Measurements from ENCODE around the gene UNK. TPM values are rescaled to one million over a fixed set of nuclear protein-coding genes. Genes with fewer than 3 reads are reported as not detected.

Gene UNK
- total and polyA plus RNA-seq, 2 donors: 13.7 to 31.6 TPM

DNA sequence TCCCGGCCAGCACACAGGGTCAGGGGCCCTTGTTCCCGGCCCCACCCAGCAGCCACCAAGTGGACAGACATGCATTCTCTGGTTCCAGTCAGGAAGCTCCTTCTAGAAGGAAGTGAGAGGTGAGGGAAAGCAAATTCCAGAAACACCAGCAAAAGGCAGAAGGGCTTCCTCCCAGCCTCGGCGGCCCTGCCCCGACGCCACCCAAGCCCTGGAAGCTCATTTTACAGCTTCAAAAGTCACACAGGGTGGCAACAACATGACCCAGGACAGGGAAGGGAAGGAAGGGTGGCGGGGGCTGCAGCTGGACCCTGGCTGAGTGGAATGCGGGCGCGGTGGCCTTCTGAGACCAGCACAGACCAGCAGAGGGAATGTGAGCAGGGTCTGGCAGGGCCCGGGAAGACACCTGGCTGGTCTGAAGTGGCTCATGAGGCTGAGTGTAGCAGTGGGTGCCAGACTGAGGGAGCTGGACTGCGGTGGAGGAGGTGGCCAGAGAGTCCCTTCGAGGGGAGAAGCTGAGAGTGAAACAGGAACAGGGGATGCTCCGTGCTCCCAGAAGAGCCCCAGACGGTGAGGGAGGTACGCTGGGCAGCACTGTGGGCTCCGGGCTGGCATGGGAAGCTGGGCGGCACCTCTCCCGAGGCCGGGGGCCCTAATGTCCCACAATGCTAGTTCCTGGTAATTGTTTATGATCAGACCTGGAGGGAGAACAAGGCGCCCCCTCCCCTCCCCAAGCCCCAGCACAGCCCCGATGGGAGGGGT is 61.5 kb downstream of the UNK start:
- H3K27me3 ChIP-seq (ENCODE audit: control insufficient read depth in 2 of 2, insufficient read depth in 1 of 2, low read length in 1 of 2): no peaks in the 10 kb centered on the region
- H3K27ac ChIP-seq (ENCODE audit: low read depth in 1 of 2, low read length in 1 of 2): peak overlapping the region in 1 of 2 donors; percentile 25
- DNase-seq (ENCODE audit: low read depth in 6 of 9, low spot score in 9 of 9): no peak
- H3K4me3 ChIP-seq (ENCODE audit: low read length in 2 of 2): no peak overlapping the region
- peaks cover 0 to 6% of the 10 kb centered on the region in 2 donors for H3K9me3 ChIP-seq (ENCODE audit: control insufficient read depth in 2 of 2, insufficient read depth in 1 of 2, low read length in 1 of 2)
- 94% methylated on average over 22 of the region's 22 CpGs for WGBS
- H3K4me1 ChIP-seq (ENCODE audit: control insufficient read depth in 2 of 2, insufficient read depth in 2 of 2, low read length in 2 of 2): peaks cover 9 to 55% of the 10 kb centered on the region in 2 donors
- H3K36me3 ChIP-seq (ENCODE audit: control insufficient read depth in 2 of 2, insufficient read depth in 2 of 2, low read length in 1 of 2): peaks cover 50 to 57% of the 10 kb centered on the region in 2 donors

DNA sequence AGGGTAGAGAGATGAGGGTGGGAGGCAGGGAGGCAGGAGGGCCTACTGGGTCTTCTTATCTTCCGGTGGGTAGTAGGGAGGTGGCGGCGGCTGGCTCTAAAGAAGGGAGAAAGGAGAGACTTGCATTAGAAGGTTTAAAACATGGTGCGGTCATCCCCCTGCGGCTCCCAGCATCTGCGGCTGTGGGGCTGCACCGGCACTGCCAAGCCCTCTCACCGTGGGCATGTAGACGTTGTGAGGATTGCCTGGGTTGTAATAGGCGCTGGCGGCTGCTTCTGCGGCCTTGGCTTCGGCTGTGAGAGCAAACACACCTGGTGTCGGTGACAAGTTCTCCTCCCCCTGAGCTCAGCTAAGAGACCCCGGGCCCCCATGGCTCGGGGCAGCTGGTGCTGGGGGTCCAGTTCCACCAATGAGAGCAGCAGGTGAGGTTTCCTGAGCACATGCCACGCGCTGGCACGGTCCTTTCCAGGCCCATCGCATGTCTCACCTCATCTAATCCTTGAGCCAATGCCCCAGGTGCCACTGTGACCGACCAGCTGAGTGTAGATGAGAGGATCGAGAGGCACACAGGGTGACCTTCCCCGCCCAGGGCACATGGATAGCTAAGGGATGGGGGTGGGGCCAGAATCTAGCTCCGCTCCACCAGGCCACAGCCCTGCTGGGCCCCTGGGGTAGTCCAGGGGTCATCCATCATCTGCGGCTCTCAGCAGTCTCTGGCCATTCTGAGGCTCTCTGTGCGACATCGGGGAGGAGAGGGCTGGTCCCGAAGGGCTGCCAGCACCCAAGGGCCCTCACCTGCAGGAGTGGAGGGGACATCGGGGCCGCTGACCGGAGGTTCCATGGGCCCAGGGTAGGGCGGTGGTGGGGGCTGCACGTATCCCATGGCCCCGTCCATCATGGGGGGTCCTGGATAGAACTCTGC is 62.3 kb downstream of the UNK start:
- H3K4me1 ChIP-seq (ENCODE audit: control insufficient read depth in 2 of 2, insufficient read depth in 2 of 2, low read length in 2 of 2): peaks cover 9 to 55% of the 10 kb centered on the region in 2 donors
- no peaks in the 10 kb centered on the region for H3K27me3 ChIP-seq (ENCODE audit: control insufficient read depth in 2 of 2, insufficient read depth in 1 of 2, low read length in 1 of 2)
- no peak overlapping the region for H3K4me3 ChIP-seq (ENCODE audit: low read length in 2 of 2)
- H3K9me3 ChIP-seq (ENCODE audit: control insufficient read depth in 2 of 2, insufficient read depth in 1 of 2, low read length in 1 of 2): peaks cover 0 to 6% of the 10 kb centered on the region in 2 donors
- WGBS: 98% methylated on average over 34 of the region's 34 CpGs
- H3K36me3 ChIP-seq (ENCODE audit: control insufficient read depth in 2 of 2, insufficient read depth in 2 of 2, low read length in 1 of 2): peaks cover 55 to 62% of the 10 kb centered on the region in 2 donors
- H3K27ac ChIP-seq (ENCODE audit: low read depth in 1 of 2, low read length in 1 of 2): no peak overlapping the region
- no peak for DNase-seq (ENCODE audit: low read depth in 6 of 9, low spot score in 9 of 9)

GRCh38 chr17:75847614-75848522 is 63.3 kb downstream of the UNK start:
- H3K4me3 ChIP-seq (ENCODE audit: low read length in 2 of 2): no peak overlapping the region

DNA sequence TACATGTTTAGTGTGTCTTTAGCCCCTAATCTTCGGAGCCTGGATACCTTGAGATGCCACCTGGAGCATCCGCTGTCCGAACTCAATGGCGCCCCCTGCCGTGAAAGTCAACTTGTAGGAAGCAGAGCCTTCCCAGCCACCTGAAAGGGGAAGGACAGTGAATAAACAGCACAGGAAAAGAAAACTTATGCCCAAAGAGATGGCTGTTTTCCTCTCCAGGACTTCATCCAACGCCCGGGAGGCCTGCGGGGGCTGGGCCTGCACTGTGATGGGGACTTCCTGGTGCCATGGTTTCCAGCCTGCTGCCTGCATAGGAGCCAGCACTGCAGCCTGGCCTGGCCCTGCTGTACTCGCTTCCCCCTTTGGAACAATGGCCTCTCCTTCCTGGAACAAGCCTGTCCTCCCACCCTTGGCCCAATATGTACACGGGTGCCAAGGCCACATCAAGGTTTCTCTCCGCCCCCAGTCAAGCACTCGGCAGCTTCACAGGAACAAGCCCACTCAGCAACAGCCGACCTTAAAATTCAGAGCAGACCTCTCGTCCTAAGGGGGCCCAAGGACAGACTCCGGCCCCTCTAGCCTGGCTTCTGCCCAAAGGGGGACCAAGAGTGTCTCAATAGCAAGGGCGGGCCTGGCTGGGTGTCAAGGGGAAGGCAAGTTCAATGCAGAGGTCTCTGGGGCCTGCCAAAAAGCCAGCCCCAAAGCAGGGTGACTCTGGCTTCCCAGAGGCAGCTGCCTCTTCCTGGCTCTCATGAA is 64.1 kb downstream of the UNK start:
- H3K36me3 ChIP-seq (ENCODE audit: control insufficient read depth in 2 of 2, insufficient read depth in 2 of 2, low read length in 1 of 2): peaks cover 55 to 61% of the 10 kb centered on the region in 2 donors
- peak overlapping the region in 1 of 2 donors; percentile 68 for H3K27ac ChIP-seq (ENCODE audit: low read depth in 1 of 2, low read length in 1 of 2)
- H3K4me1 ChIP-seq (ENCODE audit: control insufficient read depth in 2 of 2, insufficient read depth in 2 of 2, low read length in 2 of 2): peaks cover 6 to 40% of the 10 kb centered on the region in 2 donors
- WGBS: 65% methylated on average over 16 of the region's 16 CpGs
- H3K4me3 ChIP-seq (ENCODE audit: low read length in 2 of 2): no peak overlapping the region
- DNase-seq (ENCODE audit: low read depth in 6 of 9, low spot score in 9 of 9): peak in 4 of 9 donors; percentile 50 to 82 (median 69)
- H3K9me3 ChIP-seq (ENCODE audit: control insufficient read depth in 2 of 2, insufficient read depth in 1 of 2, low read length in 1 of 2): peaks cover 0 to 6% of the 10 kb centered on the region in 2 donors
- H3K27me3 ChIP-seq (ENCODE audit: control insufficient read depth in 2 of 2, insufficient read depth in 1 of 2, low read length in 1 of 2): no peaks in the 10 kb centered on the region

More at GRCh38 chr17:75847614-75848522, 63.3 kb downstream of the UNK start:
- H3K4me1 ChIP-seq (ENCODE audit: control insufficient read depth in 2 of 2, insufficient read depth in 2 of 2, low read length in 2 of 2): peaks cover 5 to 46% of the 10 kb centered on the region in 2 donors
- peaks cover 55 to 59% of the 10 kb centered on the region in 2 donors for H3K36me3 ChIP-seq (ENCODE audit: control insufficient read depth in 2 of 2, insufficient read depth in 2 of 2, low read length in 1 of 2)
- 96% methylated on average over 25 of the region's 25 CpGs for WGBS
- peak overlapping the region in 1 of 2 donors; percentile 37 for H3K27ac ChIP-seq (ENCODE audit: low read depth in 1 of 2, low read length in 1 of 2)
- no peak for DNase-seq (ENCODE audit: low read depth in 6 of 9, low spot score in 9 of 9)
- H3K9me3 ChIP-seq (ENCODE audit: control insufficient read depth in 2 of 2, insufficient read depth in 1 of 2, low read length in 1 of 2): peaks cover 0 to 6% of the 10 kb centered on the region in 2 donors
- H3K27me3 ChIP-seq (ENCODE audit: control insufficient read depth in 2 of 2, insufficient read depth in 1 of 2, low read length in 1 of 2): no peaks in the 10 kb centered on the region

DNA sequence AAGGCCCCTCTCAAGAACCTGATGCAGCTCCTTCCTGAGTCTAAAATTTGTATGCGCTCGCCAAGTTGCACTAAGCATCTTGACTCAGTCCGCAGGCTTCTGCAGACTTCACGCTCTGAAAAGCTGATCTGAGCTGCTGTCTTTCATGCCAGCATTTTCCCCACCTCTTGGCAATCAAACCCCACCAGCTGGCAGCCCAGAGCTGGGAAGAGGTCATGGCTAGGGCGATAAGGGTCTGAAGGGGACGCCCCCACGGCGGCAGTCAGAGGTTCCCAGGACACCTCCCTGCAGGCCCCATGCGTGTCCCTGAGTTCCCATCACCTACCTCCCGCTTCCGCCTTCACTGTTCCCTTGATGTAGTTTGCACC is 64.7 kb downstream of the UNK start:
- no peaks in the 10 kb centered on the region for H3K27me3 ChIP-seq (ENCODE audit: control insufficient read depth in 2 of 2, insufficient read depth in 1 of 2, low read length in 1 of 2)
- H3K9me3 ChIP-seq (ENCODE audit: control insufficient read depth in 2 of 2, insufficient read depth in 1 of 2, low read length in 1 of 2): peaks cover 0 to 6% of the 10 kb centered on the region in 2 donors
- peaks cover 9 to 38% of the 10 kb centered on the region in 2 donors for H3K4me1 ChIP-seq (ENCODE audit: control insufficient read depth in 2 of 2, insufficient read depth in 2 of 2, low read length in 2 of 2)
- DNase-seq (ENCODE audit: low read depth in 6 of 9, low spot score in 9 of 9): no peak
- H3K27ac ChIP-seq (ENCODE audit: low read depth in 1 of 2, low read length in 1 of 2): no peak overlapping the region
- H3K36me3 ChIP-seq (ENCODE audit: control insufficient read depth in 2 of 2, insufficient read depth in 2 of 2, low read length in 1 of 2): peaks cover 55 to 61% of the 10 kb centered on the region in 2 donors
- 95% methylated on average over 11 of the region's 11 CpGs for WGBS
- no peak overlapping the region for H3K4me3 ChIP-seq (ENCODE audit: low read length in 2 of 2)

GRCh38 chr17:75849724-75850123 is 65.1 kb downstream of the UNK start:
- no peak for DNase-seq (ENCODE audit: low read depth in 6 of 9, low spot score in 9 of 9)
- WGBS: 96% methylated on average over 9 of the region's 9 CpGs
- peaks cover 55 to 61% of the 10 kb centered on the region in 2 donors for H3K36me3 ChIP-seq (ENCODE audit: control insufficient read depth in 2 of 2, insufficient read depth in 2 of 2, low read length in 1 of 2)
- peaks cover 0 to 6% of the 10 kb centered on the region in 2 donors for H3K9me3 ChIP-seq (ENCODE audit: control insufficient read depth in 2 of 2, insufficient read depth in 1 of 2, low read length in 1 of 2)
- H3K4me1 ChIP-seq (ENCODE audit: control insufficient read depth in 2 of 2, insufficient read depth in 2 of 2, low read length in 2 of 2): peaks cover 14 to 38% of the 10 kb centered on the region in 2 donors
- no peak overlapping the region for H3K27ac ChIP-seq (ENCODE audit: low read depth in 1 of 2, low read length in 1 of 2)
- H3K4me3 ChIP-seq (ENCODE audit: low read length in 2 of 2): no peak overlapping the region
- H3K27me3 ChIP-seq (ENCODE audit: control insufficient read depth in 2 of 2, insufficient read depth in 1 of 2, low read length in 1 of 2): no peaks in the 10 kb centered on the region

DNA sequence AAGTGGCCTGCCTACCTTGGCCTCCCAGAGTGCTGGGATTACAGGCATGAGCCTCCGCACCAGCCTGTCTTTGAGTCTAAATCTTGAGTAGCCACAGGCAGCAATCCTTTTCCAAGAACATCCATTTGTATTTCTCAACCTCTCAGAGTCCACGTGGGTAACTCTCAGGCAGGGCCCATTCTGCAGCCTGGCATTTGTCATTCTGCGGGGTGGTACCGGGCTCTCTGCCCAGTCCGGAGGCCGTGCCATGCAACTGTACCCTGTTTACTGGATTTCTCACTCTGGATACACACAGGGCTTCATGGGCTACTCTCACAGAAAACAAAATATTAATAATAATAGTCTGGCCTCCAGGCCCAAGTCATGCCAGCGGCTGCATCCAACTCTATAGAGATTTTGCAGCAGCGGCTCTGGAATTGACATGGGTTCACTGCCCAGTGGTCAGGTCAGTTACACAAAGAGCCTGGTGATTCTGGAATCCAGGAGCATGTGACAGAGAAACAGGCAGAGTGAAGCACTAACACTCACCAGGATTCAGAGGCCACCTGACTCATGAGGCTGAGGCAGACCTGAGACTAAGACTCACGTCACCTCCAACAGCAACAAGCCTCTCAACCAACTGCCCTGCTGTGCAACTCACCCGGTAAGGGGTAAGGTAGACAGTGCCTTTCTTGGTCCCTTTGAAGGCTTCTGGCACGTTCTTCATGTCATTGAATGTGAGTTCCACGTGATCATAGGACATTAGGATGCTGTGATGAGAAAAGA is 66.5 kb downstream of the UNK start:
- DNase-seq (ENCODE audit: low read depth in 6 of 9, low spot score in 9 of 9): no peak
- Histone ChIP-seq H3K4me3 (ENCODE audit: low read length in 2 of 2) (no peak overlapping the region), H3K27ac (ENCODE audit: low read depth in 1 of 2, low read length in 1 of 2) (no peak overlapping the region), H3K9me3 (ENCODE audit: control insufficient read depth in 2 of 2, insufficient read depth in 1 of 2, low read length in 1 of 2) (peaks cover 0 to 8% of the 10 kb centered on the region in 2 donors), H3K27me3 (ENCODE audit: control insufficient read depth in 2 of 2, insufficient read depth in 1 of 2, low read length in 1 of 2) (no peaks in the 10 kb centered on the region), H3K4me1 (ENCODE audit: control insufficient read depth in 2 of 2, insufficient read depth in 2 of 2, low read length in 2 of 2) (peaks cover 11 to 27% of the 10 kb centered on the region in 2 donors), H3K36me3 (ENCODE audit: control insufficient read depth in 2 of 2, insufficient read depth in 2 of 2, low read length in 1 of 2) (peaks cover 50 to 57% of the 10 kb centered on the region in 2 donors)
- WGBS: 98% methylated on average over 12 of the region's 12 CpGs

Measured in thymus (tissue), 11 donors.